22Rv1 (cell line): ENCODE measurements around the gene ZNF841.
"Not testable (repeated sequence)": the region's sequence is repeated elsewhere in the genome, so short reads cannot be mapped to it uniquely, and the experiment has no call there.

ENCODE experiments used
- H3K27ac ChIP-seq: fragments of 450-650 bp; 2 replicates; pipeline ENCODE4 v1.5.1; 2017
- ZFX ChIP-seq: fragments of 450-650 bp; IDR thresholded peaks from 2 replicates; pipeline ENCODE4 v1.6.1; 2017; ENCODE audit warnings: antibody characterized with exemption, borderline replicate concordance
- TF ChIP-seq, protein P1 (sequence below): fragments of 450-650 bp; IDR thresholded peaks from 2 replicates; pipeline ENCODE4 v1.5.1; 2017; ENCODE audit warnings: mild to moderate bottlenecking

ZNF841 gene

DNA sequence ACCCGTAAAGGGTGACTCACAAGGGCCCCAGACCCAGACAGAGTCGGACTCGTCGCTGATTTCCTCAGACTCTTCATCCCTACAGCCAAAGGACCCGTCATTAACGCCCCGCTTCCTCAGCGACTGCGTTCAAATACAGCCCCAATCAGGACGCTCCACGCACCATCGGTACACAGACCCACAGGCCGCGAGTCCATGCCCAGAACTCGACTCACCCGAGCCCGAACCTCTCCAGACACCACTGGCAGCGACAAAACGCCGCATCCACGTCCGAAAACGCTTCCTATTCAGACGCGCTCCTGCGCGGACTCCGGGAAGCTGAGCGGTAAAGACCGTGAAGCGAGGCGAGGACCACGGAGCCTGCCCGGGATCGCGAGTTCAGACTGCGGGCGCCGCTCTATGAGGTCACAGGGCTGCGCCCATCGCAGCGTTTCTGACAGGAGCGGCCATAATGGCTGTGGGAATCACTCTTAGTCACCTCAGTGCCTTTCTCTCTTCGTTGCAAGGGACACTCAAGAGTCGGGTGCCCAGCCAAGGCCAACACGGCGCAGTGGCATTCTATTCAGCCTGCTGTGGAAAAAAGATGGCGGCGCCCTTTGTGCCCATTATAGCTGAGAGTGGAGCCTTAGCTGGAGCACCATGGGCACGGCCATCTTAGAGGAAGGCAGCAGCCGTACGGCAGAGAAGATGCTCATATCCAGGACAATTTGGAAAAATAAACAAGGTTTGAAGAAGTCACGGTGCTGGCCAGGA lies 67.4 kb downstream of the ZNF841 start, which contains the start of gene ZNF614:
ZNF614 (minus strand) TSS at position 353 of the 753 bp plus-strand sequence. CDS start 2,634 bp downstream, outside the sequence.
- no peak for TF ChIP-seq ZFX
- TF ChIP-seq, protein P1, sequence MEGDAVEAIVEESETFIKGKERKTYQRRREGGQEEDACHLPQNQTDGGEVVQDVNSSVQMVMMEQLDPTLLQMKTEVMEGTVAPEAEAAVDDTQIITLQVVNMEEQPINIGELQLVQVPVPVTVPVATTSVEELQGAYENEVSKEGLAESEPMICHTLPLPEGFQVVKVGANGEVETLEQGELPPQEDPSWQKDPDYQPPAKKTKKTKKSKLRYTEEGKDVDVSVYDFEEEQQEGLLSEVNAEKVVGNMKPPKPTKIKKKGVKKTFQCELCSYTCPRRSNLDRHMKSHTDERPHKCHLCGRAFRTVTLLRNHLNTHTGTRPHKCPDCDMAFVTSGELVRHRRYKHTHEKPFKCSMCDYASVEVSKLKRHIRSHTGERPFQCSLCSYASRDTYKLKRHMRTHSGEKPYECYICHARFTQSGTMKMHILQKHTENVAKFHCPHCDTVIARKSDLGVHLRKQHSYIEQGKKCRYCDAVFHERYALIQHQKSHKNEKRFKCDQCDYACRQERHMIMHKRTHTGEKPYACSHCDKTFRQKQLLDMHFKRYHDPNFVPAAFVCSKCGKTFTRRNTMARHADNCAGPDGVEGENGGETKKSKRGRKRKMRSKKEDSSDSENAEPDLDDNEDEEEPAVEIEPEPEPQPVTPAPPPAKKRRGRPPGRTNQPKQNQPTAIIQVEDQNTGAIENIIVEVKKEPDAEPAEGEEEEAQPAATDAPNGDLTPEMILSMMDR, result no peak
- H3K27ac ChIP-seq, result peak within 1 kb of the TSS; percentile 87

DNA sequence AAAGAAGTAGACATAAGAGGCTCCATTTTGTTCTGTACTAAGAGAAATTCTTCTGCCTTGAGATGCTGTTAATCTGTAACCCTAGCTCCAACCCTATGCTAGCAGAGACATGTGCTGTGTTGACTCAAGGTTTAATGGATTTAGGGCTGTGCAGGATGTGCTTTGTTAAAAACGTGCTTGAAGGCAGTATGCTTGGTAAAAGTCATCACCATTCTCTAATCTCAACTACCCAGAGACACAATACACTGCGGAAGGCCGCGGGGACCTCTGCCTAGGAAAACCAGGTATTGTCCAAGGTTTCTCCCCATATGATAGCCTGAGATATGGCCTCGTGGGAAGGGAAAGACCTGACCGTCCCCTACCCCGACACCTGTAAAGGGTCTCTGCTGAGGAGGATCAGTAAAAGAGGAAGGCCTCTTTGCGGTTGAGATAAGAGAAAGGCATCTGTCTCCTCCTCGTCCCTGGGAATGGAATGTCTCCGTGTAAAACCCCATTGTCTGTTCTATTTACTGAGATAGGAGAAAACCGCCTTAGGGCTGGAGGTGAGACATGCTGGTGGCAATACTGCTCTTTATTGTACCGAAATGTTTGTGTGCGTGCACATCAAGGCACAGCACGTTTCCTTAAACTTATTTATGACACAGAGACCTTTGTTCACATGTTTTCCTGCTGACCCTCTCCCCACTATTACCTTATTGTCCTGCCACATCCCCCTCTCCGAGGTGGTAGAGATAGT lies 69.1 kb downstream of the ZNF841 start:
- not testable (repeated sequence) for H3K27ac ChIP-seq

DNA sequence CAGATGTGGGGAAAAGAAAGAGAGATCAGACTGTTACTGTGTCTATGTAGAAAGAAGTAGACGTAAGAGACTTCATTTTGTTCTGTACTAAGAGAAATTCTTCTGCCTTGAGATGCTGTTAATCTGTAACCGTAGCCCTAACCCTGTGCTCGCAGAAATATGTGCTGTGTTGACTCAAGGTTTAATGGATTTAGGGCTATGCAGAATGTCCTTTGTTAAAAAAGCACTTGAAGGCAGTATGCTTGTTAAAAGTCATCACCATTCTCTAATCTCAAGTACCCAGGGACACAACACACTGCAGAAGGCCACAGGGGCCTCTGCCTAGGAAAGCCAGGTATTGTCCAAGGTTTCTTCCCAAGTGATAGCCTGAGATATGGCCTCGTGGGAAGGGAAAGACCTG lies 71.1 kb downstream of the ZNF841 start:
- H3K27ac ChIP-seq, result not testable (repeated sequence)

DNA sequence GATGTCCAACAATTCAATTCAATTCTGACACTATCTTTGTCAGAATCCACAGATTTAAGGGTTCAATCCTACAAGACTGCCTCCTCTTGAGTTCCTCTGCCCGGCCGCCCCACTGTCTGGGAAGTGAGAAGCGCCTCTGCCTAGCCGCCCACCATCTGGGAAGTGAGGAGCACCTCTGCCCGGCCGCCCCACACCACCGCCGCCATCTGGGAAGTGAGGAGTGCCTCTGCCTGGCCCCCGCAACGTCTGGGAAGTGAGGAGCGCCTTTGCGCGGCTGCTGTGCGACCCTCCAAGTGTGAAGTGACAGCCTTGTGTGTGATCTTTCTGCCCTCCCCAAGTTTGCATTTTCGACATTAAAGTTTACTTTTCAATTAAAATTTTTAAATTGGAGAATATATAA lies 73.4 kb downstream of the ZNF841 start:
- H3K27ac ChIP-seq, result no peak overlapping the region
- no peak for TF ChIP-seq ZFX
- TF ChIP-seq, protein P1, result no peak

DNA sequence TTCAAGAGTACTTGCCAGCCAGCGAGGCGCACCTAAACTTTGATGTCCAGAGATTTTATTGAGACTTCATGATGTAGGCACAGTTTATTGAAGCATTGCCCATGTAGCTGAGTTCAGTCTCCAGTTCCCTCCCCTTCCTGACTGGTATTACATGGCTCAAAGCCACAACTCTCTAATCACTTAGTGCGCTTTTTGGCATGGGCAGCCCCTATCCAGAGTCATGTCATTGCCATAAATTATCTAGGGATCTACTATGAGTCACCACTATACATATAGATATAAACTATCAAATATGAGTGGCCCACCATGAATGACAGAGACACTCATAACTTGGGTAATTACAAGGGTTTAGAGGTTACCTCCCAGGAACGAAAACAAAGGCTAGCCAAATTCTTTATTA lies 75.1 kb downstream of the ZNF841 start:
- no peak overlapping the region for H3K27ac ChIP-seq
- TF ChIP-seq ZFX, result no peak
- TF ChIP-seq, protein P1, result no peak
